ENCODE measurements around the gene IRF4. TPM values are rescaled to one million over a fixed set of nuclear protein-coding genes. Genes with fewer than 3 reads are reported as not detected.

Gene IRF4
- total RNA-seq, 1 donor from 2014 or later: 0.04 TPM

GRCh38 chr6:436308-437036, 44.9 kb downstream of the IRF4 start:
- Histone ChIP-seq H3K36me3 (ENCODE audit: control insufficient read depth, insufficient read depth, low read length) (no peaks in the 10 kb centered on the region), H3K27me3 (ENCODE audit: control insufficient read depth, insufficient read depth, low read length) (peaks cover 8% of the 10 kb centered on the region), H3K4me3 (ENCODE audit: low read depth, low read length) (no peak overlapping the region)
- no peak for DNase-seq (ENCODE audit: low read depth)
- no peak for TF ChIP-seq CTCF (IDR thresholded peaks at IDR 0.05; ENCODE audit: insufficient read depth, low read length, poor library complexity, severe bottlenecking)

- no peaks in the 10 kb centered on the region for H3K36me3 ChIP-seq (ENCODE audit: control insufficient read depth, insufficient read depth, low read length)
- no peak for DNase-seq (ENCODE audit: low read depth)
- H3K27me3 ChIP-seq (ENCODE audit: control insufficient read depth, insufficient read depth, low read length): peaks cover 8% of the 10 kb centered on the region
- H3K4me3 ChIP-seq (ENCODE audit: low read depth, low read length): no peak overlapping the region
- TF ChIP-seq CTCF (IDR thresholded peaks at IDR 0.05; ENCODE audit: insufficient read depth, low read length, poor library complexity, severe bottlenecking): no peak
Measured at GRCh38 chr6:437037-437392, 45.5 kb downstream of the IRF4 start.

GRCh38 chr6:438634-439170, 47.1 kb downstream of the IRF4 start:
- H3K4me3 ChIP-seq (ENCODE audit: low read depth, low read length): no peak overlapping the region
- TF ChIP-seq CTCF (IDR thresholded peaks at IDR 0.05; ENCODE audit: insufficient read depth, low read length, poor library complexity, severe bottlenecking): no peak
- no peak for DNase-seq (ENCODE audit: low read depth)
- H3K36me3 ChIP-seq (ENCODE audit: control insufficient read depth, insufficient read depth, low read length): no peaks in the 10 kb centered on the region
- peaks cover 11% of the 10 kb centered on the region for H3K27me3 ChIP-seq (ENCODE audit: control insufficient read depth, insufficient read depth, low read length)

GRCh38 chr6:439641-440167, 48.2 kb downstream of the IRF4 start:
- no peak for DNase-seq (ENCODE audit: low read depth)
- Histone ChIP-seq H3K4me3 (ENCODE audit: low read depth, low read length) (no peak overlapping the region), H3K27me3 (ENCODE audit: control insufficient read depth, insufficient read depth, low read length) (peaks cover 12% of the 10 kb centered on the region), H3K36me3 (ENCODE audit: control insufficient read depth, insufficient read depth, low read length) (no peaks in the 10 kb centered on the region)
- TF ChIP-seq CTCF (IDR thresholded peaks at IDR 0.05; ENCODE audit: insufficient read depth, low read length, poor library complexity, severe bottlenecking): no peak

- no peak for TF ChIP-seq CTCF (IDR thresholded peaks at IDR 0.05; ENCODE audit: insufficient read depth, low read length, poor library complexity, severe bottlenecking)
- DNase-seq (ENCODE audit: low read depth): no peak
- H3K36me3 ChIP-seq (ENCODE audit: control insufficient read depth, insufficient read depth, low read length): no peaks in the 10 kb centered on the region
- no peak overlapping the region for H3K4me3 ChIP-seq (ENCODE audit: low read depth, low read length)
- H3K27me3 ChIP-seq (ENCODE audit: control insufficient read depth, insufficient read depth, low read length): peaks cover 13% of the 10 kb centered on the region
Measured at GRCh38 chr6:441126-441920, 49.8 kb downstream of the IRF4 start.

Data from kidney epithelial cell (primary cell).